HCT116 (cell line): ENCODE data around the gene EID2B. TPM values are rescaled to one million over a fixed set of nuclear protein-coding genes. Genes with fewer than 3 reads are reported as not detected.

Experiments used
- ATAC-seq: fragments of 200-7000 bp; cut with Tn5 transposase; 2 replicates; pipeline ENCODE4 v1.9.1; 2020; ENCODE audit warnings: mild to moderate bottlenecking, moderate library complexity
- BruUV-seq: library from RNA; stranded (reverse); fragments of 400-500 nt; replicated peaks from 2 replicates; lab custom pipeline; 2021; lab: Mats Ljungman, UMichigan
- CTCF ChIA-PET: fragments of 300-600 bp; sonication (Branson Sonifier 250); formaldehyde crosslinking; loops from one replicate; lab custom pipeline; 2021; ENCODE audit warnings: antibody characterized with exemption; lab: Charles Lee
- POLR2A ChIA-PET: fragments of 300-600, 350-600 bp; sonication (Branson Sonifier 250); formaldehyde crosslinking; loops from one replicate; lab custom pipeline; 2021; ENCODE audit warnings: antibody characterized with exemption; lab: Charles Lee
- RAD21 ChIA-PET, 2 experiments: fragments of 300-600 bp; sonication (Branson Sonifier 250); formaldehyde crosslinking; loops; one replicate each; lab custom pipeline; 2023; ENCODE audit warnings: low total read pairs in 2 of 2; ENCODE audit not compliant: uncharacterized antibody in 2 of 2, unreplicated experiment in 2 of 2, low non-redundant PET in 1 of 2; lab: Charles Lee
- DNase-seq: peaks from one replicate; pipeline ENCODE4 v3.0.0-alpha.2; 2010; ENCODE audit warnings: low read depth, low spot score
- H2AFZ ChIP-seq: fragments of 200-600 bp; shearing (Covaris generic), sonication (generic); 2 replicates; pipeline ENCODE4 v1.6.1; 2017; ENCODE audit warnings: low read depth, mixed run types, mixed read lengths, antibody characterized with exemption, low read length; ENCODE audit not compliant: poor library complexity, severe bottlenecking
- H3K27ac ChIP-seq: 2 replicates; pipeline ENCODE4 v1.5.1; 2012; ENCODE audit warnings: low read depth, low read length
- H3K27me3 ChIP-seq: fragments of 200-600 bp; sonication (generic); 2 replicates; pipeline ENCODE4 v1.6.1; 2016; ENCODE audit warnings: mixed run types, low read length, mixed read lengths; ENCODE audit not compliant: insufficient read depth
- H3K36me3 ChIP-seq, 2 experiments: fragments of 200-500 bp in 1 of 2; fragments of 200-600 bp in 1 of 2; sonication (Bioruptor generic) in 1 of 2; sonication (generic) in 1 of 2; 2 replicates each; pipeline versions ENCODE4 v1.5.1 to v1.6.1; 2014 to 2016; ENCODE audit warnings: low read length in 2 of 2, inconsistent platforms in 1 of 2, mixed read lengths in 1 of 2, mixed run types in 1 of 2; ENCODE audit not compliant: insufficient read depth in 2 of 2, control insufficient read depth in 1 of 2
- H3K4me1 ChIP-seq, 2 experiments: fragments of 200-600 bp in 1 of 2; sonication (generic) in 1 of 2; 2 replicates each; pipeline versions ENCODE4 v1.5.1 to v1.6.1; 2012 to 2017; ENCODE audit warnings: low read length in 2 of 2, inconsistent platforms in 1 of 2, mild to moderate bottlenecking in 1 of 2, mixed read lengths in 1 of 2, mixed run types in 1 of 2, moderate library complexity in 1 of 2; ENCODE audit not compliant: insufficient read depth in 2 of 2, control insufficient read depth in 1 of 2
- H3K4me2 ChIP-seq: fragments of 200-600 bp; sonication (generic); 2 replicates; pipeline ENCODE4 v1.6.1; 2017; ENCODE audit warnings: mixed run types, low read length, mixed read lengths
- H3K4me3 ChIP-seq, 2 experiments: fragments of 200-600 bp in 1 of 2; sonication (generic) in 1 of 2; replicated peaks in 1 of 2; 2 replicates each; pipeline ENCODE4 v1.5.1; 2011 to 2016; ENCODE audit warnings: low read length in 2 of 2, control low read depth in 1 of 2, low read depth in 1 of 2, mild to moderate bottlenecking in 1 of 2, mixed read lengths in 1 of 2, mixed run types in 1 of 2
- H3K79me2 ChIP-seq: fragments of 200-600 bp; sonication (generic); 2 replicates; pipeline ENCODE4 v1.6.1; 2017; ENCODE audit warnings: mild to moderate bottlenecking, mixed run types, low read length, moderate library complexity, mixed read lengths; ENCODE audit not compliant: insufficient read depth
- H3K9ac ChIP-seq: fragments of 200-600 bp; sonication (generic); 2 replicates; pipeline ENCODE4 v1.6.1; 2016; ENCODE audit warnings: low read length, mixed read lengths
- H3K9me2 ChIP-seq: fragments of 200-600 bp; sonication (generic), shearing (Covaris generic); 2 replicates; pipeline ENCODE4 v1.6.1; 2017; ENCODE audit warnings: mixed run types, mild to moderate bottlenecking, moderate library complexity; ENCODE audit not compliant: insufficient read depth
- H3K9me3 ChIP-seq, 2 experiments: fragments of 200-500 bp in 1 of 2; fragments of 200-600 bp in 1 of 2; sonication (Bioruptor generic) in 1 of 2; sonication (generic) in 1 of 2; 2 replicates each; pipeline ENCODE4 v1.6.1; 2014 to 2017; ENCODE audit warnings: low read length in 2 of 2, mixed read lengths in 2 of 2, inconsistent platforms in 1 of 2, low read depth in 1 of 2, mild to moderate bottlenecking in 1 of 2, mixed run types in 1 of 2, moderate library complexity in 1 of 2; ENCODE audit not compliant: control insufficient read depth in 1 of 2, insufficient read depth in 1 of 2
- H4K20me1 ChIP-seq: fragments of 200-600 bp; sonication (generic), shearing (Covaris generic); 2 replicates; pipeline ENCODE4 v1.6.1; 2017; ENCODE audit warnings: mixed run types, mild to moderate bottlenecking, moderate library complexity; ENCODE audit not compliant: insufficient read depth
- FOSL1 ChIP-seq: IDR thresholded peaks from 2 replicates; pipeline ENCODE4 v1.6.1; 2012; ENCODE audit warnings: low read depth
- SIN3A ChIP-seq: IDR thresholded peaks from 2 replicates; pipeline ENCODE4 v1.6.1; 2012; ENCODE audit warnings: low read depth
- SP1 ChIP-seq: IDR thresholded peaks from 2 replicates; pipeline ENCODE4 v1.6.1; 2012; ENCODE audit warnings: low read depth
- SRF ChIP-seq: IDR thresholded peaks from 2 replicates; pipeline ENCODE4 v1.6.1; 2012; ENCODE audit warnings: low read depth
- ZFX ChIP-seq: fragments of 450-650 bp; IDR thresholded peaks from 2 replicates; pipeline ENCODE4 v1.6.1; 2017
- ZNF274 ChIP-seq: fragments of 200-500 bp; sonication (Bioruptor generic); IDR thresholded peaks from 2 replicates; pipeline ENCODE4 v1.6.1; 2014; ENCODE audit warnings: mild to moderate bottlenecking, low read depth, low read length, inconsistent platforms
- intact Hi-C: fragments of 100-400 bp; cut with micrococcal nuclease; formaldehyde crosslinking; loops from 2 replicates; pipeline ENCODE4 v1.10.0; 2022
- total RNA-seq: library from RNA; stranded (reverse); gene quantifications from one replicate; pipeline ENCODE4 v1.2.1, GENCODE V29; 2021; ENCODE audit not compliant: unreplicated experiment
- TF ChIP-seq, protein P1 (sequence below): IDR thresholded peaks from 2 replicates; pipeline ENCODE4 v1.6.1; 2011; ENCODE audit warnings: mild to moderate bottlenecking, low read length, moderate library complexity; ENCODE audit not compliant: insufficient replicate concordance; ENCODE audit errors: extremely low read depth

EID2B gene
- total RNA-seq, 1 experiment from 2014 or later = 1.2 TPM

DNA sequence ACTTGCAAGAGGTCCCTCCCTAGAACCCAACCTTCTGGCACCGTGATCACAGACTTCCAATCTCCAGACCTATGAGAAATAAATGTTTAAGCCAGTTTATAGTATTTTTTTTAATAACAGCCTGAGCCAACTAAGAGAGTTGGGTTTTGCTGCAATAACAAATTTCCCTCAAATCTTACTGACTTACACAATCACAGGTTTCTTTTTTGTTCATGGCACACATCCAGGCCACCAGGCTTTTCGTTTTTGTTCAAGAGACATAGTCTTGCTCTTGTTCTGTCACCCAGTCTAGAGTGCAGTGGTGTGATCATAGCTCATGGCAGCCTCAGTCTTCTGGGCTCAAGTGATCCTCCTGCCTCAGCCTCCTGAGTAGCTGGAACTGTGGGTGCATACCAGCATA, 19.7 kb downstream of the EID2B start:
- no peak for DNase-seq
- Histone ChIP-seq H4K20me1 (no peaks in the 10 kb centered on the region), H3K4me3 (no peak overlapping the region), H2AFZ (no peak overlapping the region), H3K36me3 (no peaks in the 10 kb centered on the region), H3K9me2 (no peaks in the 10 kb centered on the region), H3K9me3 (no peaks in the 10 kb centered on the region), H3K4me2 (no peak overlapping the region), H3K79me2 (no peaks in the 10 kb centered on the region), H3K27ac (no peak overlapping the region), H3K9ac (no peak overlapping the region), H3K27me3 (no peaks in the 10 kb centered on the region), H3K4me1 (no peaks in the 10 kb centered on the region)
- ChIA-PET POLR2A (no interaction called here), RAD21 (no interaction called here), CTCF (interaction anchor here (0.7 to 2.2 kb wide), 2 partner anchors 19 to 217 kb away, joined by 5 read pairs; partner anchors contain the start of genes EID2B and IFNL1)
- BruUV-seq = no TSS peak
- ATAC-seq = no peak
- TF ChIP-seq SRF (no peak), ZFX (no peak), SP1 (no peak)
- intact Hi-C loops = no loop called here

DNA sequence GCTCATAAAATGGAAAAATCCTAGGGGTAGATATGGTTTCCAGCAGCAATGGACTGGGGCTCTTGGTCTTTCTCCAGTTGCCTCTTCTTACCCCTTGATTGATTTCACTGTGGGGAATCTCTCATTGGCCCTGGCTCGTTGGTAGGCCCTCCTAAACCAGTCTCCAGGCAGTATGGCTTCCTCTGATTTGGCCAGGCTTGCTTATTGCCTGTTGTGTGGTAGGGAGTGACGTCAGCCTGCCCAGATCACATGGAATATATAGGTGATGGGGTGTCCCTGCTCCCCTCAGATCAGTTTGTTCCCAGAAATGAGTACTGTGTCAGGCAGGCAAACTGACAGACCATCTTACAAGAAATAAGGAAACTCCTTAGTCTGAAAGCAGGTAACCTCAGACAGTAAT, 23.4 kb downstream of the EID2B start:
- no peak overlapping the region for H3K9ac ChIP-seq
- no peaks in the 10 kb centered on the region for H3K79me2 ChIP-seq
- CTCF ChIA-PET = no interaction called here
- no peaks in the 10 kb centered on the region for H3K27me3 ChIP-seq
- H3K36me3 ChIP-seq = no peaks in the 10 kb centered on the region
- no peaks in the 10 kb centered on the region for H3K9me3 ChIP-seq
- H3K4me1 ChIP-seq = no peaks in the 10 kb centered on the region
- DNase-seq (no peak), ATAC-seq (no peak)
- BruUV-seq = no TSS peak
- no peak for TF ChIP-seq SIN3A
- no peak overlapping the region for H3K4me2 ChIP-seq
- POLR2A ChIA-PET = no interaction called here
- no peak overlapping the region for H2AFZ ChIP-seq
- RAD21 ChIA-PET = no interaction called here
- intact Hi-C loops = no loop called here
- no peak overlapping the region for H3K27ac ChIP-seq
- H4K20me1 ChIP-seq = no peaks in the 10 kb centered on the region
- H3K9me2 ChIP-seq = no peaks in the 10 kb centered on the region
- no peak overlapping the region for H3K4me3 ChIP-seq

DNA sequence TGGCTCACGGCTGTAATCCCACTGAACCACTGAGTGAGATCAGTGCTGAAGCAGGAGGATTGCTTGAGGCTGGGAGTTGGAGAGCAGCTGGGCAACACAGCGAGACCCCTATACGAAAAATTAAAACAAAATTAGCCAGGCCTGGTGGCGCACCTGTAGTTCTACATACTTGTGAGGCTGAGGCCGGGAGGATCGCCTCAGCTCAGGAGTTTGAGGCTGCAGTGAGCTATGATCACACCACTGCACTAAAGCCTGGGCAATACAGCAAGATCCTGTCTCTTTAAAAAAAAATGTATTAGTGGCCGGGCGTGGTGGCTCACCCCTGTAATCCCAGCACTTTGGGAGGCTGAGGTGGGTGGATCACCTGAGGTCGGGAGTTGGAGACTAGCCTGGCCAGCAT, 24.0 kb downstream of the EID2B start:
- Histone ChIP-seq H3K4me1 (no peaks in the 10 kb centered on the region), H3K27ac (no peak overlapping the region), H2AFZ (no peak overlapping the region), H3K4me3 (no peak overlapping the region), H3K9ac (no peak overlapping the region), H4K20me1 (no peaks in the 10 kb centered on the region), H3K9me3 (no peaks in the 10 kb centered on the region), H3K27me3 (no peaks in the 10 kb centered on the region), H3K4me2 (no peak overlapping the region), H3K79me2 (no peaks in the 10 kb centered on the region), H3K36me3 (no peaks in the 10 kb centered on the region), H3K9me2 (no peaks in the 10 kb centered on the region)
- POLR2A ChIA-PET = no interaction called here
- no peak for ATAC-seq
- no peak for DNase-seq
- intact Hi-C loops = no loop called here
- TF ChIP-seq, protein P1, sequence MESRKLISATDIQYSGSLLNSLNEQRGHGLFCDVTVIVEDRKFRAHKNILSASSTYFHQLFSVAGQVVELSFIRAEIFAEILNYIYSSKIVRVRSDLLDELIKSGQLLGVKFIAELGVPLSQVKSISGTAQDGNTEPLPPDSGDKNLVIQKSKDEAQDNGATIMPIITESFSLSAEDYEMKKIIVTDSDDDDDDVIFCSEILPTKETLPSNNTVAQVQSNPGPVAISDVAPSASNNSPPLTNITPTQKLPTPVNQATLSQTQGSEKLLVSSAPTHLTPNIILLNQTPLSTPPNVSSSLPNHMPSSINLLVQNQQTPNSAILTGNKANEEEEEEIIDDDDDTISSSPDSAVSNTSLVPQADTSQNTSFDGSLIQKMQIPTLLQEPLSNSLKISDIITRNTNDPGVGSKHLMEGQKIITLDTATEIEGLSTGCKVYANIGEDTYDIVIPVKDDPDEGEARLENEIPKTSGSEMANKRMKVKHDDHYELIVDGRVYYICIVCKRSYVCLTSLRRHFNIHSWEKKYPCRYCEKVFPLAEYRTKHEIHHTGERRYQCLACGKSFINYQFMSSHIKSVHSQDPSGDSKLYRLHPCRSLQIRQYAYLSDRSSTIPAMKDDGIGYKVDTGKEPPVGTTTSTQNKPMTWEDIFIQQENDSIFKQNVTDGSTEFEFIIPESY = no peak
- TF ChIP-seq FOSL1 (no peak), ZNF274 (no peak), SP1 (no peak)
- CTCF ChIA-PET = no interaction called here
- RAD21 ChIA-PET = no interaction called here
- BruUV-seq = no TSS peak
